Cerebellar cortex (tissue), 1 donor: ENCODE measurements around the gene PANX1.
"Not testable (repeated sequence)": the region's sequence is repeated elsewhere in the genome, so short reads cannot be mapped to it uniquely, and the experiment has no call there.

ENCODE experiments used
- DNase-seq: peaks from one replicate; pipeline ENCODE4 v3.0.0-alpha.2; 2015; ENCODE audit warnings: low spot score

Gene PANX1

GRCh38 chr11:94128746-94129511 is at the start of gene PANX1:
TSS of gene PANX1 (plus strand) at chr11:94128841. CDS start at chr11:94129313, 472 bp downstream.
- peak; percentile 56 for DNase-seq

GRCh38 chr11:94084164-94084563 is 44.5 kb upstream of the PANX1 start:
- no peak for DNase-seq

GRCh38 chr11:94088906-94089305 is 39.7 kb upstream of the PANX1 start:
- no peak for DNase-seq

GRCh38 chr11:94089341-94089740 is 39.3 kb upstream of the PANX1 start:
- DNase-seq = no peak

GRCh38 chr11:94090401-94090800 is 38.2 kb upstream of the PANX1 start:
- no peak for DNase-seq

GRCh38 chr11:94091091-94091490 is 37.5 kb upstream of the PANX1 start:
- no peak for DNase-seq

- no peak for DNase-seq
These were observed 28.4 kb upstream of the PANX1 start for GRCh38 chr11:94100253-94100652.

- DNase-seq = no peak
These were observed 25.2 kb upstream of the PANX1 start for GRCh38 chr11:94103471-94103870.

GRCh38 chr11:94104734-94105133 is 23.9 kb upstream of the PANX1 start:
- DNase-seq = no peak

- DNase-seq = no peak
These were observed 21.9 kb upstream of the PANX1 start for GRCh38 chr11:94106716-94107115.

- no peak for DNase-seq
These were observed 21.3 kb upstream of the PANX1 start for GRCh38 chr11:94107363-94107762.

GRCh38 chr11:94111241-94111640 is 17.4 kb upstream of the PANX1 start:
- no peak for DNase-seq

GRCh38 chr11:94111660-94112059 is 17.0 kb upstream of the PANX1 start:
- DNase-seq = no peak

GRCh38 chr11:94112206-94112953 is 16.3 kb upstream of the PANX1 start:
- no peak for DNase-seq

- no peak for DNase-seq
These were observed 11.5 kb upstream of the PANX1 start for GRCh38 chr11:94117197-94117574.

GRCh38 chr11:94117871-94118270 is 10.8 kb upstream of the PANX1 start:
- DNase-seq = no peak

- not testable (repeated sequence) for DNase-seq
These were observed 9.0 kb upstream of the PANX1 start for GRCh38 chr11:94119676-94120075.

GRCh38 chr11:94120516-94120915 is 8.1 kb upstream of the PANX1 start:
- DNase-seq = not testable (repeated sequence)

- DNase-seq = no peak
These were observed 7.7 kb upstream of the PANX1 start for GRCh38 chr11:94120946-94121345.

GRCh38 chr11:94125407-94126115 is 3.1 kb upstream of the PANX1 start:
- no peak for DNase-seq

GRCh38 chr11:94127638-94128037 is 1.0 kb upstream of the PANX1 start:
- no peak for DNase-seq

GRCh38 chr11:94128291-94128745 is 323 bp upstream of the PANX1 start:
- no peak for DNase-seq
